ENCODE results near the gene ZNF266. TPM values are rescaled to one million over a fixed set of nuclear protein-coding genes. Genes with fewer than 3 reads are reported as not detected.

The ZNF266 gene
- 11.6 and 15.3 TPM in 2 replicates for total RNA-seq

GRCh38 chr19:9435279-9436268, at the start of gene ZNF266:
Gene ZNF266 (minus strand): TSS chr19:9435573. CDS start chr19:9420089, 15,484 bp downstream.

DNA sequence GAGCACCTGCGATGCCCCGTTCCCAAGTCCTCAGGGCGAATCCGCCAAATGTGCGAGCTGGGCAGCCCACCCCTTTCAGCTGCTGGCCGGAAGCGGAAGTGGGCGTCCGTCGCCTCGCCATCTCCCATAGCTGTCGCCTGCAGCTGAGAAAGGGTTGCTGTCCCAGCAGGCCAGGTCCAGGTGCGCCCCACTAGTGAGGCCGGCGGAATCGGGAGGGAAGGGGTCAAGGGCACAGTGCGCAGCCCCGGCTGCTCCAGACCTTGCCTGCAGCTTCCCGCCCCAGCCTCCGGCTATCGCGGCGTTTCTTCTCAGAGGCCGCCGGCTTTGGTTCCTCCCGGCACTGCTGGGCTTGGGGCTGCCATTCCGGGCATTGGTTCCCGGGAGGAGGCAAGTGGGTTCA, 72.5 kb downstream of the ZNF266 start, which contains the start of gene ZNF177:
TSS of gene ZNF177 (plus strand) at position 109 of the 400 bp plus-strand sequence. CDS start 15,299 bp downstream, outside the sequence.

Other genes starting within 250 kb of the ZNF266 start
- gene OR7D4, start 216.0 kb downstream of the ZNF266 start, total RNA-seq: under 0.01 TPM in 1 of 2 replicates, not detected in the other
- not detected in 2 replicates for gene OR7E24, start 184.6 kb downstream of the ZNF266 start, total RNA-seq
- gene ZNF699, start 125.7 kb downstream of the ZNF266 start, total RNA-seq: 12.4 and 32.2 TPM in 2 replicates
- gene ZNF559, start 111.4 kb downstream of the ZNF266 start, total RNA-seq: 13.6 and 17.5 TPM in 2 replicates
- gene ZNF177, start 72.6 kb downstream of the ZNF266 start, total RNA-seq: 1.0 and 2.4 TPM in 2 replicates
- 0.39 and 1.4 TPM in 2 replicates for gene ZNF560, start 63.0 kb upstream of the ZNF266 start, total RNA-seq
- gene ZNF426, start 103.1 kb upstream of the ZNF266 start, total RNA-seq: 27.0 and 41.4 TPM in 2 replicates
- 42.5 and 46.3 TPM in 2 replicates for gene ZNF121, start 148.9 kb upstream of the ZNF266 start, total RNA-seq
- 34.1 and 47.7 TPM in 2 replicates for gene ZNF561, start 185.7 kb upstream of the ZNF266 start, total RNA-seq
- 32.8 and 40.2 TPM in 2 replicates for gene ZNF562, start 239.5 kb upstream of the ZNF266 start, total RNA-seq

All from articular chondrocyte of knee joint (primary cell).